Renal cortical epithelial cell (primary cell): ENCODE measurements around the gene SMURF2. TPM values are rescaled to one million over a fixed set of nuclear protein-coding genes. Genes with fewer than 3 reads are reported as not detected.
"Not testable (repeated sequence)": the region's sequence is repeated elsewhere in the genome, so short reads cannot be mapped to it uniquely, and the experiment has no call there.

Source experiments
- DNase-seq: peaks from one replicate; pipeline ENCODE4 v3.0.0-alpha.2; 2011; ENCODE audit warnings: low read depth
- total RNA-seq: library from RNA; depleted of rRNA; stranded (reverse); fragments of >200 nt; gene quantifications from 2 replicates; pipeline ENCODE4 v1.2.3, GENCODE V29; 2014

Gene SMURF2
- total RNA-seq, 1 donor from 2014 or later: 77.1 TPM

- DNase-seq: peak; percentile 29
These were observed 2.3 kb upstream of the SMURF2 start for GRCh38 chr17:64664299-64664981.

GRCh38 chr17:64663836-64664235, 1.7 kb upstream of the SMURF2 start:
- DNase-seq: not testable (repeated sequence)

GRCh38 chr17:64662774-64663367, 764 bp upstream of the SMURF2 start:
- DNase-seq: no peak

GRCh38 chr17:64661726-64661975, 456 bp downstream of the SMURF2 start:
- no peak for DNase-seq

- DNase-seq: not testable (repeated sequence)
These were observed 955 bp downstream of the SMURF2 start for GRCh38 chr17:64660978-64661725.

- peak; percentile 73 for DNase-seq
These were observed 1.7 kb downstream of the SMURF2 start for GRCh38 chr17:64660195-64660977.

GRCh38 chr17:64658931-64659330, 3.2 kb downstream of the SMURF2 start:
- DNase-seq: peak; percentile 63

GRCh38 chr17:64657610-64658125, 4.4 kb downstream of the SMURF2 start:
- DNase-seq: no peak

GRCh38 chr17:64655704-64656103, 6.4 kb downstream of the SMURF2 start:
- DNase-seq: no peak

GRCh38 chr17:64653985-64654355, 8.1 kb downstream of the SMURF2 start:
- DNase-seq: no peak

- DNase-seq: peak; percentile 57
These were observed 8.7 kb downstream of the SMURF2 start for GRCh38 chr17:64653325-64653984.

- DNase-seq: no peak
These were observed 10.2 kb downstream of the SMURF2 start for GRCh38 chr17:64651889-64652288.

- no peak for DNase-seq
These were observed 13.9 kb downstream of the SMURF2 start for GRCh38 chr17:64648234-64648633.

GRCh38 chr17:64647817-64648216, 14.3 kb downstream of the SMURF2 start:
- no peak for DNase-seq

GRCh38 chr17:64639516-64639915, 22.6 kb downstream of the SMURF2 start:
- DNase-seq: no peak

- DNase-seq: no peak
These were observed 23.4 kb downstream of the SMURF2 start for GRCh38 chr17:64638552-64639203.

- DNase-seq: peak; percentile 26
These were observed 26.3 kb downstream of the SMURF2 start for GRCh38 chr17:64635647-64636305.

- DNase-seq: no peak
These were observed 27.9 kb downstream of the SMURF2 start for GRCh38 chr17:64634218-64634617.

- no peak for DNase-seq
These were observed 29.5 kb downstream of the SMURF2 start for GRCh38 chr17:64632606-64633005.

- DNase-seq: peak; percentile 88
These were observed 29.9 kb downstream of the SMURF2 start for GRCh38 chr17:64632194-64632593.
